GM08714 (cell line): ENCODE data around the gene KDM5B.
"Not testable (repeated sequence)": the region's sequence is repeated elsewhere in the genome, so short reads cannot be mapped to it uniquely, and the experiment has no call there.

Experiments
- H3K4me3 ChIP-seq: fragments of 200-500 bp; sonication (Bioruptor generic); 2 replicates; pipeline ENCODE4 v1.5.1; 2014; ENCODE audit warnings: mild to moderate bottlenecking, low read length, inconsistent platforms
- ZNF274 ChIP-seq: IDR thresholded peaks from 2 replicates; pipeline ENCODE4 v1.6.1; 2012; ENCODE audit warnings: mild to moderate bottlenecking, low read depth, low read length

The KDM5B gene

GRCh38 chr1:202728951-202729350 is 79.3 kb downstream of the KDM5B start:
- H3K4me3 ChIP-seq, result no peak overlapping the region
- TF ChIP-seq ZNF274, result no peak

- TF ChIP-seq ZNF274, result no peak
- no peak overlapping the region for H3K4me3 ChIP-seq
Measured at GRCh38 chr1:202725526-202725925, 82.7 kb downstream of the KDM5B start.

GRCh38 chr1:202723708-202724107 is 84.5 kb downstream of the KDM5B start:
- H3K4me3 ChIP-seq, result no peak overlapping the region

GRCh38 chr1:202723046-202723445 is 85.2 kb downstream of the KDM5B start:
- not testable (repeated sequence) for H3K4me3 ChIP-seq

More at GRCh38 chr1:202723708-202724107, 84.5 kb downstream of the KDM5B start:
- TF ChIP-seq ZNF274, result no peak

DNA sequence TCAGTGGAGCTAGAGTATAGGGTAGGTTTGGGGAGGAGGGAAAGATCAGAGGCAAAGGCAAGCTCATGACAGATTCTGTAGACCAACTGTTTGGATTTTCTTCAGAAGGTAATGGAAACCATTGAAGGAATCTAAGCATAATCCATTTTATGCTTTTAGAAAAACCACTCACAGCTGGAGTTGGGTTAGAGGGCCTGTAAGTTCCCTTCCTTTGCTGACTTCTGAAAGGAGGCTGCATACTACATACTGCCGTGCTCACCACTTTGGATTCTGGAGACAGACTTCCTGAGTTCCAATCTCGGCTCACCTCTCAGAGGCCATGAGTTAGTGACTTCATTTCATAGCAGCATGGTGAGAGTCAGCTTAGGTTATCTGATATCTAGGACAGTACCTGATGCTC is 91.6 kb downstream of the KDM5B start:
- H3K4me3 ChIP-seq, result no peak overlapping the region
- TF ChIP-seq ZNF274, result no peak

GRCh38 chr1:202714202-202714601 is 94.0 kb downstream of the KDM5B start:
- H3K4me3 ChIP-seq, result not testable (repeated sequence)

DNA sequence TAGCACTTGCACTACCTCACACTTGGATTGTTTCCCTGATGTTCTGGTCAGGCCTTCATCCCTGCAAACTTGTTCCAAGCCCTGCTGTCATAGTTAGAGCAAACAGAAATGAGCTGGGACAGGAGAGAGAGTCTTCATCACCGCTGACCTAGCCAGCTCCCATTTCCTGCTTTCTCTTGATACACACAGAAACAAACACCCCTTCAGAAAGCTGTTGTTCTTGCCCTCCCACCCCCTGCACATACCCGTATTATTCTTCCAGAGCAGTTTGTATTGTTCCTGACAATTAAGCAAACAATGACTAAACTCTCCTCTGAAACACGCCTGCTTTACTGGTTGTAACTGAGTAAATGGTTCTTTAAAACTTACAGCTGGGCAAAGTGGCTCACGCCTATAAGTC is 95.1 kb downstream of the KDM5B start:
- TF ChIP-seq ZNF274, result no peak
- H3K4me3 ChIP-seq, result no peak overlapping the region

GRCh38 chr1:202711949-202712635 is 96.1 kb downstream of the KDM5B start:
- no peak overlapping the region for H3K4me3 ChIP-seq
- no peak for TF ChIP-seq ZNF274

DNA sequence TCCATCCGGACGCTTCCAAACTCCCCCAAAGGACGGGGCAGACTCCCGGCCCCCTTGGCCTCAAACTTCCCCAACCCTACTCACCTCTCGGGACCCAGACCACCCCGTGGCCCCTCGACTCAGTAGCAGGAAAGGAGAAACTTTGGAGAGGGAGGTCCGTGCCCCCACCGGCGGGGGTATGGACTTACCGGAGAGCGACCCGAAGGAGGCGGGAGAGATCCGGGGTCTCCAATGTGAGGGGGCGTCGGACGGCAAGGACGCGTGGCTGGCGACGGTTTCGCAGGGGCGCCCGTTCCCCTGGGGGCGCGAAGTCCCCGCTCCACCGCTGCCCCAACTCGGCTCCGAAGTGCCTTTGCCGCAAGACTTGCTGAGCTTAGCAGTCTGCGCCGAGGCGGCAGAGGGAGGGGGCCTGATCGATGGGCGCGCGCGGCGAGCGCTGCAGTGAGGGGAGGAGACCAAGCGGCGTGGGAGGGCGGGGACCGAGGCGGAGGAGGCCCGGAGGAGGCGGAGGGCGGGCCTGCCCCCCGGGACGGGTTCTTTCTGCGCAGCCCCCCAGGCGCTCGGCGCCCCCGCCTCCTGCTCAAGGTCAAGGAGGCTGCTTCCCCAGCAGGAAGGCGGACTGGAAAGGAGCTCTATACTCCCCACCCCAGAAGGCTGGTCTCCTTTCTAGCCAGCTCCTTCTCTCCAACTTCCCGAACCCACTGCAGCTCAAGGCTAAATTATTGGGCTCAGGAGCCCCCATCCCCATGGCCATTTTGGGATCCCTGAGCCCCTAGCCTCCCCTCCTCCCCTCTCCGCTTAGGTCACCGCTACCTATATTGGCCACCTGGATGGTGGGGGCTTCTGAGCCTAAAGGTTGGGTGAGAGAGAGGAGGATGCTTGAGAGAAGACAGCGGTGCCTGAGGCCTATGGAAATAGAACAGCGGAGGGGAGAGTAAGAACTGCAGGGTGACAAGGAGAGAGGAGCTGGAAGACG is 97.9 kb downstream of the KDM5B start, which contains the start of gene SYT2:
Gene SYT2, minus strand, starts transcription at position 385 of the 976 bp plus-strand sequence. CDS start 104,682 bp downstream, outside the sequence.
- no peak within 1 kb of the TSS for H3K4me3 ChIP-seq
- no peak for TF ChIP-seq ZNF274

DNA sequence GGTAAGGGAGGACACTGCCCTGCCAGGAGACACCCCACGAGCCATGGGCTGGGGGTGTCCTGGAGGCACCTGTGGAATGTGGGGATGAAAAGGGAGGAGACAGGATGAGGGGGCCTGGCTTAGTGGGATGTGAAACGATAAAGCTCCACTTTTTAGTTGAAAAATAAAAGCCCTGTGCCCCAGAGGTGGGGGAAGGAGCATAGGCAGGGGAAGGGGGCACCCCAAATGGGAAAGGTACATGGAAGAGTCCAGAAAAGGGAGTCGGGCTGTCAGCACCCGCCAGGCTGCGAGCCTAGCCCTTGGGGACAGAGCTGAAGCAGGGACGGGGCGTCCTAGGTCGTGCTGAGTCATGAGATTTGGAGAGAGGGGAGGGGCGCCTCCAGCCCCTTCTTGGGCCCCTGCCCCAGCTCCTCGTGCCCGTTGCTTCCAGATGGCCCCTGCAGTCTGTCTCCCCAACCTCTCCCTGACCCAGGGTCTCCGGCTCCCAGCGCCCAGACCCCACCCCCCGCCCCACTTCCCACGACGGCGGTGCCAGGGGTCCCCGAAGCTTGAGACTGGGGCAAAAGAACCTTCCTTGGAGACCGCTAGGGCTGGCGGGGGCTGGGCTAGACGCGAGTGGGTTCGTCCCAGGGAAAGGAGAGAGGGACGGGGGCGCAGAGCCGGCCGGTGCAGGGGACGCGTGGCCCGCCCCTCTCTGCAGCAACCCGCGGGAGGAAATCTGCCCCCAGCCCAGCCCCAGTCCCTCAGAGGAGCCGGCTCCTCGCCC is 98.8 kb downstream of the KDM5B start:
- no peak overlapping the region for H3K4me3 ChIP-seq
- no peak for TF ChIP-seq ZNF274

GRCh38 chr1:202708456-202709275 is 99.6 kb downstream of the KDM5B start:
- no peak for TF ChIP-seq ZNF274
- no peak overlapping the region for H3K4me3 ChIP-seq

GRCh38 chr1:202706851-202707250 is 101.4 kb downstream of the KDM5B start:
- H3K4me3 ChIP-seq, result no peak overlapping the region
- TF ChIP-seq ZNF274, result no peak

DNA sequence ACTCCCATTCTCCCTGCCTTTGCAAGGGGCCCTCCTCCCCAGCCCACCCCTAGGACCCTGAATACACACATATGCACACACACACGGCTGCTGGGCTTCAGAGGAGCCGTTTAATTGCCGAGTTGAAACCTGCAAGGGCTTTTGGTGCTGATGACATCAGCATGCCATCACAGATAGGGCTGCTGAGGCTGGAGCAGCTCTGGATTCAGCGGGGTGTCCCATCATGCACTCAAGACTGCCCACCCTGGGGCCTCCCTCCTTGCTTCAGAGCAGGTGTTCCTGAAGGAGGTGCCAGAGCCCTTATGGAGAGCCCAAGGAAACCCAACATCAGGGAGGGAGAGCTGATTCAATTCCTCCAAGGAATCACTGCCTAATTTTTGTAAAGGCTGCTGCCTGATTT is 103.6 kb downstream of the KDM5B start:
- no peak overlapping the region for H3K4me3 ChIP-seq
- no peak for TF ChIP-seq ZNF274
